Measurements from ENCODE around the gene TLR8.

The TLR8 gene

DNA sequence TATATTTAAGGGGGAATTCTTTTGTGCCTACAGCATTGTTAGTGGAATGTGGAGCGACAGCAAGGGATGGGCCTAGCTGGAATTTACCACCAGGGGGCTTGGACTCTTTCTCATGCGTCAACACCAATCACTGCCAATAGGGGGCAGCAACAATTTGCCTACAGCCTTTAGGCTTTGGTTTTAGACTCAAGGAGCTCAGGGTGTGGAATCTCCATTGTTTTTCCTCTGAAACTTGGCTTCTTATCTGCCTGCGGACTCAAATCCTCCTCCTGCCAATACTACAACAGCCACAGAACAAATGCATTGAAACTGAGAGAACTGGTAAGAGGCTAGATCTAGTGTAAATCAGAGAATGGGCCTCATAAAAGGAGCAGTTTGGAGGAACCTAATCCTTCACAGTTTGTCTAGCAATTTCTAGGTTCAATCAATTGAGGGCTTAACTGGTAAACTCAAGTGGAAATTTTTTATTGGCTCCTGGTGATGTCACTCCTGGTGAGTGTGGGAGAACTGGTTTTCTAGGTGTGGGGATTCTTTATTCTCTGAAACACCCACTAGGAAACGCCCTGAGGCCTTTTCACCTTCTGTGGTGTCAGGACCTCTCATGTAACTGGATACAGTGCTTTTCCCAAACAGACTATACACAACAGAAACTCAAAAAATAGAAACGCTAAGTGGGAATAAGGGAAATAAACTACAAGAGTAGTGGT lies 40.6 kb downstream of the TLR8 start:
- Histone ChIP-seq H3K9ac (ENCODE audit: low read length) (peak overlapping the region; percentile 63), H3K4me3 (ENCODE audit: low read length) (no peak overlapping the region), H3K36me3 (ENCODE audit: control insufficient read depth, insufficient read depth, low read length, severe bottlenecking) (no peaks in the 10 kb centered on the region), H3K27me3 (replicated peaks; ENCODE audit: control insufficient read depth, insufficient read depth, low read length) (no peaks in the 10 kb centered on the region), H3K9me3 (ENCODE audit: control insufficient read depth, low read length) (no peaks in the 10 kb centered on the region), H3K4me1 (ENCODE audit: control insufficient read depth, insufficient read depth, low read length) (peaks cover 16% of the 10 kb centered on the region)
- peak; percentile 95 for DNase-seq (ENCODE audit: low read depth)

DNA sequence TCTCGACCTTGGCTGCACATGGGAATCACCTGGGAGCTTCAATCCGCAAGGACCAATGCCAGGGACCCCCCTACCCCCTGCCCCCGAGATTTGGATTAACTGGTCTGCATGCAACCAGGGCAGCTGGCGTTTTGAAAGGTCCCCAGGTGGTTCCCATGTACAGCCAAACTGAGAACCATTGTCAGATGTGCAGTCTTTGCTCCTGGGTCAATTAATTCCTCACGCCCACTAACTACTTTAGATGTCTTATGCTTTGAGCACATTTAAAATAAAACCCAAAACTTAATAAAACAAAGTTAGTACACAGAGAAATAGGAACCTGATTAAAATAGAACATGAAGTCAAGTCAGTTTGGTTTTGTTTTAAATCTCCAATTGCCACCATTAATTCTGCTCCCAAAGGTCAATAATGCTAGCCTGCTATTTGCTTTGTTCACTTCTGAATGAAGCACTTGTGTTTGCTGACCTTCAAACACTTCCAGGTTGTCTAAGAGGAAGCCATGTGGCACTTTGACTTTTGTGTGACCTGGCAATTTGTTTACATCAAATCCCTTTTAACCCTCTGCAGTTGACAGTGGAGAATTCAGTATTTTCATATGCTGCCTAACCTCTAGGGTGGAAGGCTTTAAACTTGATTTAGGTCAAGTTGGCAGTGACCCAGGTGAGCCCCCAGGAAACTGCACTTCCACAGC lies 41.3 kb downstream of the TLR8 start:
- H3K9ac ChIP-seq (ENCODE audit: low read length): no peak overlapping the region
- H3K4me3 ChIP-seq (ENCODE audit: low read length): no peak overlapping the region
- H3K4me1 ChIP-seq (ENCODE audit: control insufficient read depth, insufficient read depth, low read length): peaks cover 16% of the 10 kb centered on the region
- H3K9me3 ChIP-seq (ENCODE audit: control insufficient read depth, low read length): no peaks in the 10 kb centered on the region
- no peaks in the 10 kb centered on the region for H3K36me3 ChIP-seq (ENCODE audit: control insufficient read depth, insufficient read depth, low read length, severe bottlenecking)
- no peaks in the 10 kb centered on the region for H3K27me3 ChIP-seq (replicated peaks; ENCODE audit: control insufficient read depth, insufficient read depth, low read length)
- no peak for DNase-seq (ENCODE audit: low read depth)

DNA sequence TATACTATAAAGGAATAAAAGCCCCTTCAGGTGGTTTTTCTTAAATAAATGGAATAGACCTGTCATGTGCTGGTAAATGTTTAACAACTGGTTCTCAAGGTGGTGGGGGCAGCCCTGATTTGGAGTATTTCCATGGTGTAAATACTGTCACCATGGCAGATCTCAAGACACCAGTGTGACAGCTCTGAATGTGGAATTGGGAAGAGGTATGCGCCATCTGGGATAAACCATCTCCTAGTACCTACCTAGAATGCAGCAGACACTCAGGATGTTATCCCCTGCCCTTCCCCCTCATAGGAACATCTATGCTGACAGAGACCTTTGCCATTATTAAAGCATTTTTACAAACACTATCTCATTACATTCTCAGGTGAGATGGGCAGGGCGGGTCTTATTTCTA lies 42.1 kb downstream of the TLR8 start:
- Histone ChIP-seq H3K27me3 (replicated peaks; ENCODE audit: control insufficient read depth, insufficient read depth, low read length) (no peaks in the 10 kb centered on the region), H3K36me3 (ENCODE audit: control insufficient read depth, insufficient read depth, low read length, severe bottlenecking) (no peaks in the 10 kb centered on the region), H3K9me3 (ENCODE audit: control insufficient read depth, low read length) (no peaks in the 10 kb centered on the region)

GRCh38 chrX:12949205-12949926 lies 42.9 kb downstream of the TLR8 start:
- Histone ChIP-seq H3K27me3 (replicated peaks; ENCODE audit: control insufficient read depth, insufficient read depth, low read length) (no peaks in the 10 kb centered on the region), H3K4me1 (ENCODE audit: control insufficient read depth, insufficient read depth, low read length) (peaks cover 16% of the 10 kb centered on the region), H3K9ac (ENCODE audit: low read length) (peak overlapping the region; percentile 57), H3K9me3 (ENCODE audit: control insufficient read depth, low read length) (no peaks in the 10 kb centered on the region), H3K36me3 (ENCODE audit: control insufficient read depth, insufficient read depth, low read length, severe bottlenecking) (no peaks in the 10 kb centered on the region), H3K4me3 (ENCODE audit: low read length) (peak overlapping the region; percentile 5)
- peak; percentile 86 for DNase-seq (ENCODE audit: low read depth)

More for the DNA sequence above, 42.1 kb downstream of the TLR8 start:
- Histone ChIP-seq H3K4me3 (ENCODE audit: low read length) (no peak overlapping the region), H3K9ac (ENCODE audit: low read length) (no peak overlapping the region), H3K4me1 (ENCODE audit: control insufficient read depth, insufficient read depth, low read length) (peaks cover 16% of the 10 kb centered on the region)
- no peak for DNase-seq (ENCODE audit: low read depth)

DNA sequence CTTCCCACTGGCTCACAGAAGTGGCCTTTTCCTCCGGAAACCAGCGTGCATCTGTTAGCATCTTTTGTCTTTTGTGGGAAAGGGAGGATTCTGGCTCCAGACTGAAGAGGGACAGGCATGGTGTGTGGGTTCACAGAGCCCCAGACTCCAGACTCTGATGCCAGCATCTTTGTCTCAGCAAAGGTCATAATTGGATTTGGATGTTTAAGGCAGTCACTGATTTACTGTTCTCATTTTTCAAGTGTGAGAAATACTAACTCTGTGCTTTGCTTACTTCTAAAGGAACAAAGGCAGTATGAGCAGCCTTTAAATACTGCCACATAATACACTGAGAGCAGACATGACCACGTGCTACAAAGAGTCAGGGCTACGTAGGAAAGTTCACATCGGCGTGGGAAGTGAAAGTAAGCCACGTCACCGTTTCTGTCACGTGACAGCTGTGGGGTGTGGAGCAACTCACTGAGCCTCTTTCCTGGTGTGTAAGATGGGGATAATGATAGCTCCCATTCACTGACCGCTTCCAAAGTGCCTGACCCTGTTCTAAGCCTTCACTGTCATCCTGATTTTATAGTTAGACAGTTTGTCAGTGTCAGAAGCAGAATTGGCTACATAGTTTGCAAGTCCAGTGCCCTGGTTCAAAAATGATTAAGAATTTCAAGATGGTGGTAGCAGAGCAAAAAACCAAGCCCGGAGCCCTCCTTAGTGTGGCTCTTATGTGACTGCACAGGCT lies 43.7 kb downstream of the TLR8 start:
- H3K4me1 ChIP-seq (ENCODE audit: control insufficient read depth, insufficient read depth, low read length): peaks cover 16% of the 10 kb centered on the region
- peak; percentile 89 for DNase-seq (ENCODE audit: low read depth)
- H3K27me3 ChIP-seq (replicated peaks; ENCODE audit: control insufficient read depth, insufficient read depth, low read length): no peaks in the 10 kb centered on the region
- peak overlapping the region; percentile 5 for H3K4me3 ChIP-seq (ENCODE audit: low read length)
- peak overlapping the region; percentile 57 for H3K9ac ChIP-seq (ENCODE audit: low read length)
- H3K36me3 ChIP-seq (ENCODE audit: control insufficient read depth, insufficient read depth, low read length, severe bottlenecking): no peaks in the 10 kb centered on the region
- no peaks in the 10 kb centered on the region for H3K9me3 ChIP-seq (ENCODE audit: control insufficient read depth, low read length)

GRCh38 chrX:12950851-12951594 lies 44.6 kb downstream of the TLR8 start:
- DNase-seq (ENCODE audit: low read depth): no peak
- no peak overlapping the region for H3K9ac ChIP-seq (ENCODE audit: low read length)

DNA sequence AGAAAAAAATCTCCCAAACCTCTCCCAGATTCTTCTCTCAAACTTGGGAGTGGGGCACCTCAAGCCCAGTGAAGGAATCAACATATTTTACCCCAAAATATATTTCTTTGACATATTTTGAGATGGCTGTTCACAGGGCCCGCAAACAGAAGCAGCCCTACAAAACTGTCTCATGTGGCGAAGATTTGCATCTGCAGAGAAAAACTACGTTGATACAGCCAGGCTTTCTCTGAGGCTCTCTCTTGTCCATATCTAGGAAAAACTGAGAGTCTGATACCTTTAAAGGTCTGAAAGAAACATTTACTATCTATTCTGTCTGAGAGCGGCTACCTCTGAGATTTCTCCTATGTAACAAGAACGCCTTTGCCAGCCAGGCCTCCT lies 45.2 kb downstream of the TLR8 start:
- no peaks in the 10 kb centered on the region for H3K36me3 ChIP-seq (ENCODE audit: control insufficient read depth, insufficient read depth, low read length, severe bottlenecking)
- H3K27me3 ChIP-seq (replicated peaks; ENCODE audit: control insufficient read depth, insufficient read depth, low read length): no peaks in the 10 kb centered on the region
- no peaks in the 10 kb centered on the region for H3K9me3 ChIP-seq (ENCODE audit: control insufficient read depth, low read length)
- peaks cover 27% of the 10 kb centered on the region for H3K4me1 ChIP-seq (ENCODE audit: control insufficient read depth, insufficient read depth, low read length)
- H3K9ac ChIP-seq (ENCODE audit: low read length): no peak overlapping the region
- no peak for DNase-seq (ENCODE audit: low read depth)
- H3K4me3 ChIP-seq (ENCODE audit: low read length): no peak overlapping the region

More at GRCh38 chrX:12950851-12951594, 44.6 kb downstream of the TLR8 start:
- no peaks in the 10 kb centered on the region for H3K9me3 ChIP-seq (ENCODE audit: control insufficient read depth, low read length)
- no peaks in the 10 kb centered on the region for H3K36me3 ChIP-seq (ENCODE audit: control insufficient read depth, insufficient read depth, low read length, severe bottlenecking)
- H3K27me3 ChIP-seq (replicated peaks; ENCODE audit: control insufficient read depth, insufficient read depth, low read length): no peaks in the 10 kb centered on the region
- no peak overlapping the region for H3K4me3 ChIP-seq (ENCODE audit: low read length)
- peaks cover 21% of the 10 kb centered on the region for H3K4me1 ChIP-seq (ENCODE audit: control insufficient read depth, insufficient read depth, low read length)

GRCh38 chrX:12953420-12953819 lies 47.0 kb downstream of the TLR8 start:
- no peaks in the 10 kb centered on the region for H3K36me3 ChIP-seq (ENCODE audit: control insufficient read depth, insufficient read depth, low read length, severe bottlenecking)
- DNase-seq (ENCODE audit: low read depth): no peak
- H3K4me3 ChIP-seq (ENCODE audit: low read length): no peak overlapping the region
- no peak overlapping the region for H3K9ac ChIP-seq (ENCODE audit: low read length)
- no peaks in the 10 kb centered on the region for H3K9me3 ChIP-seq (ENCODE audit: control insufficient read depth, low read length)
- H3K4me1 ChIP-seq (ENCODE audit: control insufficient read depth, insufficient read depth, low read length): peaks cover 27% of the 10 kb centered on the region
- no peaks in the 10 kb centered on the region for H3K27me3 ChIP-seq (replicated peaks; ENCODE audit: control insufficient read depth, insufficient read depth, low read length)

GRCh38 chrX:12954376-12954775 lies 48.0 kb downstream of the TLR8 start:
- H3K4me3 ChIP-seq (ENCODE audit: low read length): no peak overlapping the region
- no peaks in the 10 kb centered on the region for H3K36me3 ChIP-seq (ENCODE audit: control insufficient read depth, insufficient read depth, low read length, severe bottlenecking)
- no peaks in the 10 kb centered on the region for H3K9me3 ChIP-seq (ENCODE audit: control insufficient read depth, low read length)
- peaks cover 26% of the 10 kb centered on the region for H3K4me1 ChIP-seq (ENCODE audit: control insufficient read depth, insufficient read depth, low read length)
- H3K27me3 ChIP-seq (replicated peaks; ENCODE audit: control insufficient read depth, insufficient read depth, low read length): no peaks in the 10 kb centered on the region
- no peak overlapping the region for H3K9ac ChIP-seq (ENCODE audit: low read length)
- DNase-seq (ENCODE audit: low read depth): no peak

DNA sequence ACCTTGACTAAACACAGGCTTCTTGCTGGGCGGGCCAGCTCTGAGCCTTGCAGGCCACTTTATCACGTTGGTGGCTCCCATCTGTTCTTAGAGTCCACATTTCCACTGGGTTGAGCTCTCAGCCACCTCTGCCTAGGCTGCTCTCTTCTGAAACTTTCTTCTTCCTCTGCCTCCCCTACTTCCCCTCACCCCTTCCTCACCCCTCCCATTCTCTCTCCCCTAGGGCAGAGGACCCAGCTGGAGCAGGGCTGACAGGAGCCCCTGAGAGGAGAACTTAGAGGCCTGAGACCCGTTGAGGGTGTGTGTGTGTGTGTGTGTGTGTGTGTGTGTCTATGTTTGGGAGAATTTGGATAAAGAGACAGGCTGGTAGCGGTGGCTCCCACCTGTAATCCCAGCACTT lies 48.6 kb downstream of the TLR8 start:
- Histone ChIP-seq H3K36me3 (ENCODE audit: control insufficient read depth, insufficient read depth, low read length, severe bottlenecking) (no peaks in the 10 kb centered on the region), H3K9ac (ENCODE audit: low read length) (no peak overlapping the region), H3K4me3 (ENCODE audit: low read length) (no peak overlapping the region), H3K27me3 (replicated peaks; ENCODE audit: control insufficient read depth, insufficient read depth, low read length) (no peaks in the 10 kb centered on the region), H3K9me3 (ENCODE audit: control insufficient read depth, low read length) (no peaks in the 10 kb centered on the region), H3K4me1 (ENCODE audit: control insufficient read depth, insufficient read depth, low read length) (peaks cover 20% of the 10 kb centered on the region)
- no peak for DNase-seq (ENCODE audit: low read depth)
